K562 (cell line): Measurements from ENCODE around the gene AAK1. TPM values are rescaled to one million over a fixed set of nuclear protein-coding genes. Genes with fewer than 3 reads are reported as not detected.
A peak's percentile ranks its signal among the peaks of the same experiment; 100 is the strongest.

Source experiments
- BMI1 ChIP-seq: fragments of 150-350 bp; IDR thresholded peaks from 2 replicates; pipeline ENCODE4 v1.6.1; 2014; ENCODE audit warnings: low read length
- BRD9 ChIP-seq: fragments of 450-650 bp; IDR thresholded peaks from 2 replicates; pipeline ENCODE4 v1.6.1; 2018; ENCODE audit warnings: low read depth; ENCODE audit not compliant: partially characterized antibody
- CREM ChIP-seq: IDR thresholded peaks from 2 replicates; pipeline ENCODE4 v1.6.1; 2014; ENCODE audit warnings: antibody characterized with exemption, low read depth
- CXXC5 ChIP-seq: fragments of 250-450 bp; sonication (Bioruptor Pico); IDR thresholded peaks from 2 replicates; pipeline ENCODE4 v1.8.0; 2022; ENCODE audit warnings: inconsistent platforms, mild to moderate bottlenecking, moderate library complexity
- EHMT2 ChIP-seq: fragments of 450-650 bp; IDR thresholded peaks from 2 replicates; pipeline ENCODE4 v1.6.1; 2018; ENCODE audit warnings: antibody characterized with exemption
- FOS ChIP-seq: IDR thresholded peaks from 3 replicates; pipeline ENCODE4 v1.6.1; 2011; ENCODE audit not compliant: insufficient read length; ENCODE audit errors: extremely low read depth
- FOXK2 ChIP-seq, 2 experiments: fragments of 450-650 bp; IDR thresholded peaks in 1 of 2; conservative IDR thresholded peaks in 1 of 2; 2 replicates each; pipeline ENCODE4 v1.6.1; 2016; ENCODE audit warnings: low read depth in 2 of 2, mild to moderate bottlenecking in 1 of 2
- HDAC3 ChIP-seq: fragments of 450-650 bp; IDR thresholded peaks from 2 replicates; pipeline ENCODE4 v1.6.1; 2018; ENCODE audit warnings: borderline replicate concordance, mild to moderate bottlenecking, moderate library complexity; ENCODE audit not compliant: partially characterized antibody
- HNRNPH1 ChIP-seq: fragments of 200-400 bp; formaldehyde crosslinking; optimal IDR thresholded peaks from 2 replicates; pipeline ENCODE3; 2017; ENCODE audit warnings: low read depth, mild to moderate bottlenecking, low read length, moderate library complexity
- KAT8 ChIP-seq: fragments of 450-650 bp; IDR thresholded peaks from 2 replicates; pipeline ENCODE4 v1.6.1; 2016; ENCODE audit warnings: low read depth, mild to moderate bottlenecking
- RCOR1 ChIP-seq, 2 experiments: IDR thresholded peaks; 2 replicates each; pipeline ENCODE4 v1.6.1; 2012; ENCODE audit warnings: low read depth in 2 of 2, low read length in 2 of 2, borderline replicate concordance in 1 of 2, improper control_type of control experiment in 1 of 2
- SOX6 ChIP-seq: fragments of 450-650 bp; IDR thresholded peaks from 2 replicates; pipeline ENCODE4 v1.6.1; 2014; ENCODE audit warnings: mild to moderate bottlenecking
- TBL1XR1 ChIP-seq, 2 experiments: IDR thresholded peaks; 2 replicates each; pipeline ENCODE4 v1.6.1; 2012; ENCODE audit warnings: improper control_type of control experiment in 2 of 2, low read length in 2 of 2, mild to moderate bottlenecking in 1 of 2
- TEAD4 ChIP-seq, 2 experiments: sonication (generic) in 1 of 2; formaldehyde crosslinking in 1 of 2; IDR thresholded peaks; 2 replicates each; pipeline versions ENCODE4 v1.6.1 to v1.8.0; 2012 to 2022; ENCODE audit warnings: borderline replicate concordance in 1 of 2, inconsistent platforms in 1 of 2, low read length in 1 of 2, mild to moderate bottlenecking in 1 of 2, missing genetic modification reagents in 1 of 2
- THRB ChIP-seq: fragments of 450-650 bp; formaldehyde crosslinking; conservative IDR thresholded peaks from 2 replicates; pipeline ENCODE4 v1.4.0; 2022; ENCODE audit warnings: mild to moderate bottlenecking, missing genetic modification characterization
- ZHX1 ChIP-seq: fragments of 150-350 bp; conservative IDR thresholded peaks from 2 replicates; pipeline ENCODE4 v1.6.1; 2014; ENCODE audit warnings: low read length
- ZKSCAN3 ChIP-seq: fragments of 250-450 bp; sonication (Bioruptor Pico); IDR thresholded peaks from 2 replicates; pipeline ENCODE4 v1.4.0; 2020
- ZNF232 ChIP-seq: sonication (generic); formaldehyde crosslinking; IDR thresholded peaks from 2 replicates; pipeline ENCODE4 v1.8.0; 2022; ENCODE audit warnings: mild to moderate bottlenecking, missing genetic modification reagents
- ZNF589 ChIP-seq: fragments of 200-800 bp; sonication (Bioruptor generic); IDR thresholded peaks from 2 replicates; pipeline ENCODE4 v1.6.1; 2016; ENCODE audit warnings: low read depth, missing genetic modification characterization, missing compliant biosample characterization
- ZNF592 ChIP-seq: fragments of 450-650 bp; IDR thresholded peaks from 2 replicates; pipeline ENCODE4 v1.6.1; 2017; ENCODE audit warnings: antibody characterized with exemption, mild to moderate bottlenecking
- polyA plus RNA-seq, 8 experiments: library from polyadenylated mRNA; depleted of rRNA in 4 of 8; stranded (reverse) in 5 of 8; unstranded in 3 of 8; fragments of >200 nt; fragmentation: Nextera tagmentation in 2 of 8; fragmentation: Illumina TruSeq in 1 of 8; extraction: Ambion mirVana in 2 of 8; extraction: Trizol in 1 of 8; gene quantifications; 2 replicates each; pipeline versions ENCODE4 v1.2.1 to v1.2.3, GENCODE V29; 2011 to 2014; ENCODE audit warnings: inconsistent platforms in 1 of 8, missing spikeins in 1 of 8
- total RNA-seq, 7 experiments: library from RNA; depleted of rRNA in 6 of 7; stranded (reverse); fragments of >200 nt in 6 of 7; fragmentation: Illumina TruSeq in 2 of 7; extraction: Trizol in 2 of 7; gene quantifications; 2 replicates each; pipeline versions ENCODE4 v1.2.1 to v1.2.3, GENCODE V29; 2011 to 2021; ENCODE audit warnings: low replicate concordance in 1 of 7

Gene AAK1
- total and polyA plus RNA-seq, 9 of the 15 experiments (the other 6 are each of a cell fraction or from before 2014, with no cell fraction given), result 0.89 to 17.1 (median 6.0) TPM

GRCh38 chr2:69601179-69601612, 42.3 kb downstream of the AAK1 start (continued):
- TF ChIP-seq ZKSCAN3 (CRISPR knock-in tag) (no peak), ZNF592 (peak; percentile 42; the same call in 1 of the 2 replicates), SOX6 (peak; percentile 86), THRB (no peak), FOXK2 (conservative IDR thresholded peaks at IDR 0.05 in 1 of 2, IDR thresholded peaks at IDR 0.05 in 1 of 2; ENCODE audit: low read depth in 2 of 2) (peak; percentile 88 to 89), HNRNPH1 (no peak), RCOR1 (IDR thresholded peaks at IDR 0.05; ENCODE audit: borderline replicate concordance in 1 of 2, low read depth in 2 of 2, low read length in 2 of 2) (peak; percentile 48 to 89; a peak in 3 of 4 replicates), CREM (peak; percentile 82), ZHX1 (no peak), TBL1XR1 (IDR thresholded peaks at IDR 0.05; ENCODE audit: low read length in 2 of 2) (peak in 1 of 2 experiments; percentile 88; a peak in 2 of 4 replicates), ZNF232 (CRISPR knock-in tag) (no peak), BMI1 (no peak), BRD9 (peak; percentile 60), CXXC5 (CRISPR knock-in tag) (0 out of 2 replicates have a peak, but pooled peaks have one; percentile 8), HDAC3 (peak; percentile 33), KAT8 (no peak), EHMT2 (peak; percentile 84), FOS (peak; percentile 73), TEAD4 (IDR thresholded peaks at IDR 0.05; ENCODE audit: low read length) (peak; percentile 89), TEAD4 (CRISPR knock-in tag; IDR thresholded peaks at IDR 0.05; ENCODE audit: borderline replicate concordance) (no peak), ZNF589 (CRISPR knock-in tag) (0 out of 2 replicates have a peak, but pooled peaks have one; percentile 24)
